Urinary bladder (tissue), 4 donors: ENCODE data around the gene KIAA0513. TPM values are rescaled to one million over a fixed set of nuclear protein-coding genes. Genes with fewer than 3 reads are reported as not detected.

Source experiments
- DNase-seq: peaks from one replicate; pipeline ENCODE4 v3.0.0-alpha.2; 2015; ENCODE audit errors: extremely low spot score
- H3K27ac ChIP-seq: one replicate; pipeline ENCODE4 v1.5.1; 2013; ENCODE audit warnings: low read depth, mild to moderate bottlenecking, moderate library complexity
- H3K36me3 ChIP-seq: one replicate; pipeline ENCODE4 v1.6.1; 2013; ENCODE audit warnings: mild to moderate bottlenecking, moderate library complexity; ENCODE audit not compliant: insufficient read depth
- H3K4me1 ChIP-seq: one replicate; pipeline ENCODE4 v1.6.1; 2013; ENCODE audit warnings: mild to moderate bottlenecking, moderate library complexity; ENCODE audit not compliant: insufficient read depth
- H3K4me3 ChIP-seq: one replicate; pipeline ENCODE4 v1.5.1; 2013; ENCODE audit warnings: low read depth, low read length
- WGBS: extraction: QIAGEN DNeasy Blood & Tissue Kit; methylation state at CpG from one replicate; pipeline ENCODE4 v1.1.7; 2013; 5-methylcytosine and 5-hydroxymethylcytosine counted together
- polyA plus RNA-seq: library from polyadenylated mRNA; stranded (reverse); fragments of 200-250 nt; gene quantifications from one replicate; pipeline ENCODE4 v1.2.3, GENCODE V29; 2013
- total RNA-seq: library from RNA; depleted of rRNA; stranded (reverse); fragments of >200 nt; gene quantifications from one replicate; pipeline ENCODE4 v1.2.3, GENCODE V29; 2014
- donor health status: healthy with polysubstance abuse.
- donor health status: healthy.

The KIAA0513 gene
- total and polyA plus RNA-seq, 2 donors, result 9.8 to 19.9 TPM

GRCh38 chr16:85068746-85069145, 41.2 kb downstream of the KIAA0513 start:
- no peak overlapping the region for H3K27ac ChIP-seq
- DNase-seq, result no peak
- no peak overlapping the region for H3K4me3 ChIP-seq
- no peaks in the 10 kb centered on the region for H3K4me1 ChIP-seq
- peaks cover 3% of the 10 kb centered on the region for H3K36me3 ChIP-seq
- WGBS, result 95% methylated on average over 8 of the region's 8 CpGs

GRCh38 chr16:85069171-85069570, 41.6 kb downstream of the KIAA0513 start:
- no peaks in the 10 kb centered on the region for H3K4me1 ChIP-seq
- H3K36me3 ChIP-seq, result peaks cover 3% of the 10 kb centered on the region

GRCh38 chr16:85072076-85072860, 44.7 kb downstream of the KIAA0513 start:
- DNase-seq, result no peak
- Histone ChIP-seq H3K36me3 (peaks cover 3% of the 10 kb centered on the region), H3K27ac (no peak overlapping the region), H3K4me3 (no peak overlapping the region), H3K4me1 (no peaks in the 10 kb centered on the region)
- 80% methylated on average over 8 of the region's 8 CpGs for WGBS

More at GRCh38 chr16:85069171-85069570, 41.6 kb downstream of the KIAA0513 start:
- DNase-seq, result no peak
- 95% methylated on average over 7 of the region's 7 CpGs for WGBS
- Histone ChIP-seq H3K4me3 (no peak overlapping the region), H3K27ac (no peak overlapping the region)

GRCh38 chr16:85072947-85073346, 45.4 kb downstream of the KIAA0513 start:
- no peaks in the 10 kb centered on the region for H3K4me1 ChIP-seq
- WGBS, result 43% methylated on average over 13 of the region's 13 CpGs
- H3K4me3 ChIP-seq, result no peak overlapping the region
- no peak overlapping the region for H3K27ac ChIP-seq
- H3K36me3 ChIP-seq, result peaks cover 3% of the 10 kb centered on the region
- no peak for DNase-seq

GRCh38 chr16:85074225-85074914, 46.8 kb downstream of the KIAA0513 start:
- 92% methylated on average over 6 of the region's 6 CpGs for WGBS
- no peak for DNase-seq
- Histone ChIP-seq H3K4me3 (no peak overlapping the region), H3K4me1 (no peaks in the 10 kb centered on the region), H3K27ac (no peak overlapping the region), H3K36me3 (peaks cover 7% of the 10 kb centered on the region)

GRCh38 chr16:85075236-85075924, 47.8 kb downstream of the KIAA0513 start:
- Histone ChIP-seq H3K4me1 (no peaks in the 10 kb centered on the region), H3K36me3 (peaks cover 7% of the 10 kb centered on the region), H3K27ac (no peak overlapping the region), H3K4me3 (no peak overlapping the region)
- no peak for DNase-seq
- 93% methylated on average over 16 of the region's 16 CpGs for WGBS

GRCh38 chr16:85077039-85077438, 49.4 kb downstream of the KIAA0513 start:
- H3K36me3 ChIP-seq, result peaks cover 7% of the 10 kb centered on the region
- WGBS, result 90% methylated on average over 10 of the region's 10 CpGs
- H3K27ac ChIP-seq, result no peak overlapping the region
- H3K4me3 ChIP-seq, result no peak overlapping the region
- H3K4me1 ChIP-seq, result no peaks in the 10 kb centered on the region
- no peak for DNase-seq

- H3K27ac ChIP-seq, result no peak overlapping the region
- H3K36me3 ChIP-seq, result peaks cover 5% of the 10 kb centered on the region
- DNase-seq, result no peak
- H3K4me3 ChIP-seq, result no peak overlapping the region
- WGBS, result 94% methylated on average over 16 of the region's 16 CpGs
- no peaks in the 10 kb centered on the region for H3K4me1 ChIP-seq
These were observed 50.1 kb downstream of the KIAA0513 start for GRCh38 chr16:85077576-85078125.

- Histone ChIP-seq H3K4me1 (no peaks in the 10 kb centered on the region), H3K27ac (no peak overlapping the region), H3K36me3 (peaks cover 5% of the 10 kb centered on the region), H3K4me3 (no peak overlapping the region)
- 90% methylated on average over 10 of the region's 10 CpGs for WGBS
- DNase-seq, result no peak
These were observed 50.6 kb downstream of the KIAA0513 start for GRCh38 chr16:85078226-85078625.

- no peaks in the 10 kb centered on the region for H3K4me1 ChIP-seq
- no peak for DNase-seq
- H3K27ac ChIP-seq, result no peak overlapping the region
- 97% methylated on average over 10 of the region's 10 CpGs for WGBS
- H3K4me3 ChIP-seq, result no peak overlapping the region
- peaks cover 5% of the 10 kb centered on the region for H3K36me3 ChIP-seq
These were observed 51.4 kb downstream of the KIAA0513 start for GRCh38 chr16:85078952-85079351.

- 86% methylated on average over 22 of the region's 22 CpGs for WGBS
- DNase-seq, result no peak
- peaks cover 5% of the 10 kb centered on the region for H3K36me3 ChIP-seq
- H3K4me3 ChIP-seq, result no peak overlapping the region
- H3K4me1 ChIP-seq, result no peaks in the 10 kb centered on the region
- no peak overlapping the region for H3K27ac ChIP-seq
These were observed 52.4 kb downstream of the KIAA0513 start for GRCh38 chr16:85079785-85080570.

GRCh38 chr16:85081038-85081437, 53.4 kb downstream of the KIAA0513 start:
- 80% methylated on average over 9 of the region's 9 CpGs for WGBS
- H3K27ac ChIP-seq, result no peak overlapping the region
- peaks cover 5% of the 10 kb centered on the region for H3K36me3 ChIP-seq
- H3K4me1 ChIP-seq, result no peaks in the 10 kb centered on the region
- no peak for DNase-seq
- H3K4me3 ChIP-seq, result no peak overlapping the region

- Histone ChIP-seq H3K27ac (no peak overlapping the region), H3K4me3 (no peak overlapping the region), H3K36me3 (peaks cover 5% of the 10 kb centered on the region), H3K4me1 (no peaks in the 10 kb centered on the region)
- no peak for DNase-seq
- WGBS, result 87% methylated on average over 15 of the region's 15 CpGs
These were observed 54.2 kb downstream of the KIAA0513 start for GRCh38 chr16:85081765-85082164.
